K562 (cell line): Measurements from ENCODE around the gene OGFR. TPM values are rescaled to one million over a fixed set of nuclear protein-coding genes. Genes with fewer than 3 reads are reported as not detected.

Source experiments
- ATAC-seq: fragments of 200-7000 bp; cut with Tn5 transposase; 3 replicates; pipeline ENCODE4 v1.9.1; 2020; ENCODE audit warnings: moderate library complexity
- BruUV-seq: library from RNA; stranded (reverse); fragments of 400-500 nt; replicated peaks from 2 replicates; lab custom pipeline; 2021; lab: Mats Ljungman, UMichigan
- CTCF ChIA-PET: fragments of 300-600 bp; formaldehyde crosslinking; extraction: SDS; loops from one replicate; lab custom pipeline; 2021; ENCODE audit warnings: low intra/inter-chr PET ratio; lab: Yijun Ruan, JAX
- POLR2A ChIA-PET: fragments of 300-600, 350-650 bp; sonication (Branson Sonifier 250); formaldehyde crosslinking; extraction: SDS; loops from one replicate; lab custom pipeline; 2021; ENCODE audit warnings: antibody characterized with exemption, inconsistent platforms; lab: Yijun Ruan, JAX
- DNase-seq, 4 experiments: peaks; one replicate each; pipeline versions ENCODE4 v3.0.0 to v3.0.0-alpha.2; 2011 to 2018; ENCODE audit warnings: low spot score in 3 of 4, mixed read lengths in 3 of 4; ENCODE audit errors: extremely low read depth in 1 of 4
- FAIRE-seq: peaks from 2 replicates; lab custom pipeline; 2011; peaks lifted over from hg19 to GRCh38; lab: Jason Lieb, UNC
- H2AFZ ChIP-seq: 2 replicates; pipeline ENCODE4 v1.6.0; 2011; ENCODE audit warnings: low read depth, low read length, control low read depth, inconsistent platforms
- H3K27ac ChIP-seq: fragments of 200-600 bp; 3 replicates; pipeline ENCODE4 v1.8.0; 2011; ENCODE audit warnings: low read depth, mild to moderate bottlenecking, control low read depth, inconsistent platforms, low read length, moderate library complexity, mixed read lengths; ENCODE audit errors: extremely low read depth
- H3K27me3 ChIP-seq, 2 experiments: fragments of 300-600 bp in 1 of 2; 2 replicates in 1 of 2; 3 replicates in 1 of 2; pipeline versions ENCODE4 v1.6.0 to v1.8.0; 2011; ENCODE audit warnings: inconsistent platforms in 2 of 2, low read length in 2 of 2, mild to moderate bottlenecking in 1 of 2, mixed read lengths in 1 of 2, moderate library complexity in 1 of 2; ENCODE audit not compliant: control insufficient read depth in 2 of 2, insufficient read depth in 2 of 2
- H3K36me3 ChIP-seq: fragments of 300-600 bp; 3 replicates; pipeline ENCODE4 v1.8.0; 2011; ENCODE audit warnings: mild to moderate bottlenecking, low read length, inconsistent platforms; ENCODE audit not compliant: control insufficient read depth, insufficient read depth
- H3K4me1 ChIP-seq, 2 experiments: fragments of 200-600 bp in 1 of 2; replicated peaks in 1 of 2; 2 replicates in 1 of 2; 3 replicates in 1 of 2; pipeline versions ENCODE4 v1.5.1 to v1.8.0; 2011; ENCODE audit warnings: inconsistent platforms in 2 of 2, low read length in 2 of 2, mild to moderate bottlenecking in 1 of 2, mixed read lengths in 1 of 2, moderate library complexity in 1 of 2; ENCODE audit not compliant: control insufficient read depth in 2 of 2, insufficient read depth in 2 of 2
- H3K4me2 ChIP-seq: 2 replicates; pipeline ENCODE4 v1.6.1; 2011; ENCODE audit warnings: low read length, control low read depth, inconsistent platforms, mixed read lengths; ENCODE audit not compliant: insufficient read depth
- H3K4me3 ChIP-seq: fragments of 200-600 bp; sonication (generic), shearing (Covaris generic); 2 replicates; pipeline ENCODE4 v1.5.1; 2016; ENCODE audit warnings: control low read depth, inconsistent platforms
- H3K79me2 ChIP-seq: fragments of 200-600 bp; 3 replicates; pipeline ENCODE4 v1.8.0; 2011; ENCODE audit warnings: low read length, inconsistent platforms; ENCODE audit not compliant: control insufficient read depth, insufficient read depth
- H3K9ac ChIP-seq, 2 experiments: 2 replicates each; pipeline versions ENCODE4 v1.6.0 to v1.6.1; 2011; ENCODE audit warnings: low read depth in 2 of 2, low read length in 2 of 2, control low read depth in 1 of 2, inconsistent platforms in 1 of 2, mild to moderate bottlenecking in 1 of 2, mixed read lengths in 1 of 2; ENCODE audit not compliant: insufficient read depth in 1 of 2
- H3K9me1 ChIP-seq: one replicate; pipeline ENCODE4 v1.6.0; 2011; ENCODE audit warnings: inconsistent platforms, mild to moderate bottlenecking, low read length, moderate library complexity; ENCODE audit not compliant: control insufficient read depth, insufficient read depth
- H3K9me3 ChIP-seq: replicated peaks from 2 replicates; pipeline ENCODE4 v1.5.1; 2011; ENCODE audit warnings: low read depth, low read length, inconsistent platforms; ENCODE audit not compliant: control insufficient read depth, insufficient read depth
- H4K20me1 ChIP-seq: replicated peaks from 2 replicates; pipeline ENCODE4 v1.6.1; 2011; ENCODE audit warnings: low read length, inconsistent platforms, mixed read lengths; ENCODE audit not compliant: control insufficient read depth, insufficient read depth
- BHLHE40 ChIP-seq: IDR thresholded peaks from 2 replicates; pipeline ENCODE4 v1.6.1; 2011; ENCODE audit warnings: low read length, improper control_type of control experiment
- KDM5B ChIP-seq: fragments of 200-600 bp; sonication (generic); IDR thresholded peaks from 2 replicates; pipeline ENCODE4 v1.6.1; 2012; ENCODE audit warnings: low read depth, mild to moderate bottlenecking, moderate library complexity, low read length, control low read depth, inconsistent platforms; ENCODE audit not compliant: insufficient replicate concordance
- NFIC ChIP-seq: fragments of 450-650 bp; IDR thresholded peaks from 2 replicates; pipeline ENCODE4 v1.6.1; 2017; ENCODE audit warnings: mild to moderate bottlenecking, inconsistent platforms
- POLR2G ChIP-seq: fragments of 200-400 bp; formaldehyde crosslinking; IDR thresholded peaks from 2 replicates; pipeline ENCODE4 v1.6.1; 2017; ENCODE audit warnings: low read depth, mild to moderate bottlenecking, antibody characterized with exemption, low read length, moderate library complexity
- ZBED1 ChIP-seq: IDR thresholded peaks from 2 replicates; pipeline ENCODE4 v1.6.1; 2014
- whole genome bisulfite sequencing: fragments of 100-300 bp; shearing (Covaris generic); methylation state at CpG from one replicate; pipeline ENCODE4 v1.1.6; 2016; ENCODE audit warnings: low coverage, mixed read lengths; ENCODE audit not compliant: insufficient coverage; ENCODE audit errors: missing lambda C conversion rate; 5-methylcytosine and 5-hydroxymethylcytosine counted together
- in situ Hi-C: fragments of 300-500 bp; cut with MboI; formaldehyde crosslinking; loops from 4 replicates; pipeline ENCODE4 v1.15.0; 2018; ENCODE audit warnings: inconsistent platforms, mixed read lengths
- intact Hi-C: fragments of 100-400 bp; cut with micrococcal nuclease; formaldehyde crosslinking; loops from 2 replicates; pipeline ENCODE4 v1.14.2; 2022
- polyA plus RNA-seq, 8 experiments: library from polyadenylated mRNA; depleted of rRNA in 4 of 8; stranded (reverse) in 5 of 8; unstranded in 3 of 8; fragments of >200 nt; fragmentation: Nextera tagmentation in 2 of 8; fragmentation: Illumina TruSeq in 1 of 8; extraction: Ambion mirVana in 2 of 8; extraction: Trizol in 1 of 8; gene quantifications; 2 replicates each; pipeline versions ENCODE4 v1.2.1 to v1.2.3, GENCODE V29; 2011 to 2014; ENCODE audit warnings: inconsistent platforms in 1 of 8, missing spikeins in 1 of 8
- total RNA-seq, 7 experiments: library from RNA; depleted of rRNA in 6 of 7; stranded (reverse); fragments of >200 nt in 6 of 7; fragmentation: Illumina TruSeq in 2 of 7; extraction: Trizol in 2 of 7; gene quantifications; 2 replicates each; pipeline versions ENCODE4 v1.2.1 to v1.2.3, GENCODE V29; 2011 to 2021; ENCODE audit warnings: low replicate concordance in 1 of 7

OGFR gene
- total and polyA plus RNA-seq, 9 of the 15 experiments (the other 6 are each of a cell fraction or from before 2014, with no cell fraction given) = 0.39 to 56.3 (median 17.5) TPM

DNA sequence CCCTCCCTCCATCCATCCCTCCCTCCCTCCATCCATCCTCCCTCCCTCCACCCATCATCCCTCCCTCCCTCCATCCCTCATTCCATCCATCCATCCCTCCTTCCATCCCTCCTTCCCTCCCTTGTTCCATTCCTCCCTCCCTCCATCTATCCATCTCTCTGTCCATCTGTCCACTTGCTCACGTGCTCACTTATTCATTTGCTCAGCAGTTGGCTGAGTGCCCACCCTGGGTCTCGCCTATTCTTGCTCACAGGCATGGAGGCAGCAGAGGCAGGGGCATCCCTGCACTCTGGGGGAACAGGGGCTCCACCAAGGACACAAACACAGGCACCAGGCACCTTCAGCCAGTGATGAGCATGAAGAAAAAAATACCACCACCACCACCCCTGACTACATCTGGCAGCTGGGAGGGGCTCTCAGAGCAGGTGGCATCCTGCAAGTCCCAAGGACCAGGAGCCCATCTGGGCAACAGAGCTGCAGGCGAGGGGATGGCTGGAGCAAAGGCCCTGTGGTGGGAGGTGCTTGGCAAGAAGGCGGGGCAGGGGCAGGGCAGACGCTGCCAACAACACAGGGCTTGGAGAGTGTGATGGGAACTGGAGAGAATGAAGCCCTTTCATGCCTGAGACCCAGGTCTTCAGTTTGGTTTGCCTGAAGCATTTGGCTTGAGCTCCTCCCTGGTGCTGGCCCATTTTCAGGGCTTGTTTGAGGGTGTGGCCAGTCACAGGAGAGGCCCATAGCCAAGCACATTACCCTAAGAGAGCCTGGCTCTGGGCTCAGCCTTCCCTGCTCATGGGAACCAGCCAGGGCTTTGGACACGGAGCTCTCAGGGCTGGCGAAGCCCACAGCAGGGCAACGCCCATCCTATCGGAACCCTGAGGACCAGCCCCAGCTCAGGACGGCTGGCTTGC is 48.6 kb upstream of the OGFR start:
- ChIA-PET CTCF (no interaction called here), POLR2A (no interaction called here)

More for the DNA sequence above, 48.6 kb upstream of the OGFR start:
- Histone ChIP-seq H3K27ac (no peak overlapping the region), H4K20me1 (peaks cover 10% of the 10 kb centered on the region), H2AFZ (no peak overlapping the region), H3K4me2 (no peak overlapping the region), H3K9ac (no peak overlapping the region), H3K36me3 (no peaks in the 10 kb centered on the region), H3K79me2 (no peaks in the 10 kb centered on the region), H3K4me3 (no peak overlapping the region), H3K9me3 (no peaks in the 10 kb centered on the region), H3K27me3 (peaks cover 4 to 17% of the 10 kb centered on the region in 2 experiments; a peak in 4 of 5 replicates), H3K4me1 (peaks cover 6 to 49% of the 10 kb centered on the region in 2 experiments), H3K9me1 (peaks cover 3% of the 10 kb centered on the region)
- ATAC-seq (no peak), DNase-seq (no peak), FAIRE-seq (no peak)
- in situ Hi-C loops = no loop called here
- TF ChIP-seq NFIC (peak; percentile 59), ZBED1 (no peak), POLR2G (peak; percentile 27; the same call in 1 of the 2 replicates), BHLHE40 (0 out of 2 replicates have a peak, but pooled peaks have one; percentile 31), KDM5B (no peak)
- WGBS = 2% methylated on average over 10 of the region's 10 CpGs
- intact Hi-C loops = no loop called here
- no TSS peak for BruUV-seq
